Astrocyte (in vitro differentiated cells and primary cell): ENCODE measurements around the gene CCDC110. TPM values are rescaled to one million over a fixed set of nuclear protein-coding genes. Genes with fewer than 3 reads are reported as not detected.

ENCODE experiments used
- DNase-seq: peaks from one replicate; pipeline ENCODE4 v3.0.0-alpha.2; 2010; ENCODE audit warnings: low read depth
- FAIRE-seq: peaks from 2 replicates; lab custom pipeline; 2011; peaks lifted over from hg19 to GRCh38; lab: Jason Lieb, UNC
- H2AFZ ChIP-seq: 2 replicates; pipeline ENCODE4 v1.6.0; 2012; ENCODE audit warnings: low read depth, low read length, inconsistent platforms
- H3K27ac ChIP-seq: 2 replicates; pipeline ENCODE4 v1.5.1; 2011; ENCODE audit warnings: low read depth, low read length, inconsistent platforms
- H3K27me3 ChIP-seq: 2 replicates; pipeline ENCODE4 v1.6.0; 2011; ENCODE audit warnings: low read length, inconsistent platforms; ENCODE audit not compliant: insufficient read depth
- H3K36me3 ChIP-seq: 2 replicates; pipeline ENCODE4 v1.5.1; 2011; ENCODE audit warnings: low read length, inconsistent platforms; ENCODE audit not compliant: insufficient read depth
- H3K4me1 ChIP-seq: 2 replicates; pipeline ENCODE4 v1.5.1; 2011; ENCODE audit warnings: low read length, inconsistent platforms; ENCODE audit not compliant: insufficient read depth
- H3K4me2 ChIP-seq: 2 replicates; pipeline ENCODE4 v1.6.0; 2012; ENCODE audit warnings: low read length, inconsistent platforms
- H3K4me3 ChIP-seq: 2 replicates; pipeline ENCODE4 v1.5.1; 2011; ENCODE audit warnings: low read depth, mild to moderate bottlenecking, low read length, inconsistent platforms; ENCODE audit not compliant: insufficient read depth
- H3K79me2 ChIP-seq: 2 replicates; pipeline ENCODE4 v1.6.0; 2012; ENCODE audit warnings: mild to moderate bottlenecking, low read length, inconsistent platforms; ENCODE audit not compliant: insufficient read depth
- H3K9ac ChIP-seq: 2 replicates; pipeline ENCODE4 v1.6.0; 2012; ENCODE audit warnings: mild to moderate bottlenecking, low read length, inconsistent platforms
- H3K9me3 ChIP-seq: 2 replicates; pipeline ENCODE4 v1.5.1; 2012; ENCODE audit warnings: low read depth, mild to moderate bottlenecking, low read length, inconsistent platforms; ENCODE audit not compliant: insufficient read depth
- H4K20me1 ChIP-seq: 2 replicates; pipeline ENCODE4 v1.6.0; 2012; ENCODE audit warnings: low read length, inconsistent platforms; ENCODE audit not compliant: insufficient read depth
- H3K27ac Mint-ChIP-seq: one replicate; pipeline ENCODE4 v1.8.0; 2021; ENCODE audit warnings: mild to moderate bottlenecking, mixed read lengths; ENCODE audit not compliant: unreplicated experiment
- H3K27me3 Mint-ChIP-seq: one replicate; pipeline ENCODE4 v1.8.0; 2021; ENCODE audit warnings: low read depth, mixed read lengths; ENCODE audit not compliant: unreplicated experiment
- H3K36me3 Mint-ChIP-seq: one replicate; pipeline ENCODE4 v1.8.0; 2021; ENCODE audit warnings: low read depth, mixed read lengths; ENCODE audit not compliant: unreplicated experiment
- H3K4me1 Mint-ChIP-seq: one replicate; pipeline ENCODE4 v1.8.0; 2021; ENCODE audit warnings: low read depth, mixed read lengths; ENCODE audit not compliant: unreplicated experiment
- H3K4me3 Mint-ChIP-seq: one replicate; pipeline ENCODE4 v1.8.0; 2021; ENCODE audit warnings: mild to moderate bottlenecking, moderate library complexity, mixed read lengths; ENCODE audit not compliant: unreplicated experiment
- H3K9me3 Mint-ChIP-seq: one replicate; pipeline ENCODE4 v1.8.0; 2021; ENCODE audit warnings: mild to moderate bottlenecking, mixed read lengths; ENCODE audit not compliant: unreplicated experiment
- CTCF ChIP-seq: IDR thresholded peaks from 2 replicates; pipeline ENCODE4 v1.5.1; 2011; ENCODE audit warnings: low read depth, mild to moderate bottlenecking, inconsistent platforms, low read length, moderate library complexity; ENCODE audit not compliant: insufficient read depth
- EZH2 ChIP-seq: IDR thresholded peaks from 2 replicates; pipeline ENCODE4 v1.6.1; 2012; ENCODE audit warnings: mild to moderate bottlenecking, low read length, inconsistent platforms; ENCODE audit not compliant: insufficient read depth
- total RNA-seq: library from RNA; stranded (reverse); gene quantifications from 2 replicates; pipeline ENCODE4 v1.2.1, GENCODE V29; 2021

CCDC110 gene
- total RNA-seq, 1 donor from 2014 or later: 0.39 TPM

- Histone ChIP-seq H3K79me2 (no peaks in the 10 kb centered on the region), H3K4me1 (no peaks in the 10 kb centered on the region), H3K36me3 (no peaks in the 10 kb centered on the region), H3K9me3 (no peaks in the 10 kb centered on the region), H4K20me1 (no peaks in the 10 kb centered on the region), H2AFZ (no peak overlapping the region), H3K27me3 (no peaks in the 10 kb centered on the region), H3K27ac (no peak overlapping the region), H3K9ac (no peak overlapping the region), H3K4me3 (no peak overlapping the region), H3K4me2 (no peak overlapping the region)
- H3K36me3 Mint-ChIP-seq: no peaks in the 10 kb centered on the region
- H3K27me3 Mint-ChIP-seq: no peaks in the 10 kb centered on the region
- no peaks in the 10 kb centered on the region for H3K4me1 Mint-ChIP-seq
- DNase-seq: no peak
- FAIRE-seq: no peak
- no peak overlapping the region for H3K27ac Mint-ChIP-seq
- H3K4me3 Mint-ChIP-seq: no peak overlapping the region
- peaks cover 2% of the 10 kb centered on the region for H3K9me3 Mint-ChIP-seq
- TF ChIP-seq CTCF (no peak), EZH2 (no peak)
These were observed 15.4 kb downstream of the CCDC110 start for GRCh38 chr4:185456131-185456530.

- Histone ChIP-seq H3K4me2 (no peak overlapping the region), H3K9me3 (no peaks in the 10 kb centered on the region), H3K27me3 (no peaks in the 10 kb centered on the region), H3K4me1 (no peaks in the 10 kb centered on the region), H3K36me3 (no peaks in the 10 kb centered on the region), H4K20me1 (no peaks in the 10 kb centered on the region), H2AFZ (no peak overlapping the region), H3K79me2 (no peaks in the 10 kb centered on the region), H3K4me3 (no peak overlapping the region), H3K27ac (no peak overlapping the region), H3K9ac (no peak overlapping the region)
- Mint-ChIP-seq H3K9me3 (no peaks in the 10 kb centered on the region), H3K27me3 (no peaks in the 10 kb centered on the region), H3K36me3 (no peaks in the 10 kb centered on the region), H3K4me1 (no peaks in the 10 kb centered on the region), H3K27ac (no peak overlapping the region), H3K4me3 (no peak overlapping the region)
- FAIRE-seq (no peak), DNase-seq (no peak)
- TF ChIP-seq CTCF (no peak), EZH2 (no peak)
These were observed 26.3 kb downstream of the CCDC110 start for GRCh38 chr4:185445209-185445608.

GRCh38 chr4:185441479-185441878 lies 30.1 kb downstream of the CCDC110 start:
- H3K4me1 Mint-ChIP-seq: no peaks in the 10 kb centered on the region
- TF ChIP-seq CTCF: no peak
- TF ChIP-seq EZH2: no peak
- DNase-seq (no peak), FAIRE-seq (no peak)
- Histone ChIP-seq H3K27me3 (no peaks in the 10 kb centered on the region), H3K9me3 (no peaks in the 10 kb centered on the region), H2AFZ (no peak overlapping the region), H4K20me1 (no peaks in the 10 kb centered on the region), H3K36me3 (no peaks in the 10 kb centered on the region), H3K4me2 (no peak overlapping the region), H3K4me1 (no peaks in the 10 kb centered on the region), H3K79me2 (no peaks in the 10 kb centered on the region), H3K9ac (no peak overlapping the region), H3K4me3 (no peak overlapping the region), H3K27ac (no peak overlapping the region)
- no peaks in the 10 kb centered on the region for H3K9me3 Mint-ChIP-seq
- no peak overlapping the region for H3K27ac Mint-ChIP-seq
- H3K27me3 Mint-ChIP-seq: no peaks in the 10 kb centered on the region
- no peak overlapping the region for H3K4me3 Mint-ChIP-seq
- H3K36me3 Mint-ChIP-seq: no peaks in the 10 kb centered on the region
